ENCODE data around the gene NCCRP1.

NCCRP1 gene

DNA sequence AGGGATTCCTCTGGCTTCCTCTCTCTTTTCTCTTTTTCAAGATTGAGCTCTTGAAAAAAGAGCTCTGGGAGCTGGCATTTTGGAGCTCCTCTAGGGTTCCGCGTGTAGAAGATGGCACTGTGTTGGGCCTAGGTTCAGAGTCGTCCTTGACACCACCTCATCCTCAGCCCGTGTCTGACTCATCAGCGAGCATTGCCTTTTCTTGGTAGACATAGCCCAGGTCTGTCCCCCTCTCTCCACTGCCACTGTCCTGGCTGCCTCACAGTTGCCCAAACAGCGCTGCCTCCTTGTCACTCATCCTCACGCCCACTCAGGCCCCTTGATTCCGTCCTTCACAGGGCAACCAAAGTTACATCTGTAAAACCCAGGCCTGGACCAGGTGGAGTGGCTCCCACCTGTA is 46.5 kb upstream of the NCCRP1 start:
- H3F3A ChIP-seq (ENCODE audit: low read depth), result no peaks in the 10 kb centered on the region
- H3K9ac ChIP-seq (ENCODE audit: low read depth, low read length, poor library complexity, severe bottlenecking), result no peak overlapping the region
- no peak overlapping the region for H3K4me2 ChIP-seq (ENCODE audit: low read depth, low read length, poor library complexity, severe bottlenecking)
- H3K27me3 ChIP-seq (ENCODE audit: insufficient read depth, low read length, poor library complexity, severe bottlenecking), result no peaks in the 10 kb centered on the region
- peaks cover 13% of the 10 kb centered on the region for H4K20me1 ChIP-seq (ENCODE audit: insufficient read depth, low read length, poor library complexity, severe bottlenecking)
- no peak overlapping the region for H2AFZ ChIP-seq (ENCODE audit: low read length)
- H3K79me2 ChIP-seq (ENCODE audit: insufficient read depth, low read length), result peaks cover 68% of the 10 kb centered on the region
- no peaks in the 10 kb centered on the region for H3K9me2 ChIP-seq (replicated peaks; ENCODE audit: low read depth, low read length)
- no peaks in the 10 kb centered on the region for H3K9me3 ChIP-seq (ENCODE audit: insufficient read depth, low read depth, low read length)
- no peak overlapping the region for H3K4me3 ChIP-seq (ENCODE audit: low read length, poor library complexity, severe bottlenecking)
- peaks cover 8% of the 10 kb centered on the region; the same call in 1 of the 2 replicates for H3K36me3 ChIP-seq (ENCODE audit: insufficient read depth, low read length)
- peaks cover 23% of the 10 kb centered on the region for H3K4me1 ChIP-seq (ENCODE audit: insufficient read depth, low read length, poor library complexity, severe bottlenecking)
- TF ChIP-seq, protein P1, sequence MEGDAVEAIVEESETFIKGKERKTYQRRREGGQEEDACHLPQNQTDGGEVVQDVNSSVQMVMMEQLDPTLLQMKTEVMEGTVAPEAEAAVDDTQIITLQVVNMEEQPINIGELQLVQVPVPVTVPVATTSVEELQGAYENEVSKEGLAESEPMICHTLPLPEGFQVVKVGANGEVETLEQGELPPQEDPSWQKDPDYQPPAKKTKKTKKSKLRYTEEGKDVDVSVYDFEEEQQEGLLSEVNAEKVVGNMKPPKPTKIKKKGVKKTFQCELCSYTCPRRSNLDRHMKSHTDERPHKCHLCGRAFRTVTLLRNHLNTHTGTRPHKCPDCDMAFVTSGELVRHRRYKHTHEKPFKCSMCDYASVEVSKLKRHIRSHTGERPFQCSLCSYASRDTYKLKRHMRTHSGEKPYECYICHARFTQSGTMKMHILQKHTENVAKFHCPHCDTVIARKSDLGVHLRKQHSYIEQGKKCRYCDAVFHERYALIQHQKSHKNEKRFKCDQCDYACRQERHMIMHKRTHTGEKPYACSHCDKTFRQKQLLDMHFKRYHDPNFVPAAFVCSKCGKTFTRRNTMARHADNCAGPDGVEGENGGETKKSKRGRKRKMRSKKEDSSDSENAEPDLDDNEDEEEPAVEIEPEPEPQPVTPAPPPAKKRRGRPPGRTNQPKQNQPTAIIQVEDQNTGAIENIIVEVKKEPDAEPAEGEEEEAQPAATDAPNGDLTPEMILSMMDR (conservative IDR thresholded peaks at IDR 0.05; ENCODE audit: low read length), result no peak
- TF ChIP-seq EZH2phosphoT487 (IDR thresholded peaks at IDR 0.05; ENCODE audit: borderline replicate concordance), result no peak

DNA sequence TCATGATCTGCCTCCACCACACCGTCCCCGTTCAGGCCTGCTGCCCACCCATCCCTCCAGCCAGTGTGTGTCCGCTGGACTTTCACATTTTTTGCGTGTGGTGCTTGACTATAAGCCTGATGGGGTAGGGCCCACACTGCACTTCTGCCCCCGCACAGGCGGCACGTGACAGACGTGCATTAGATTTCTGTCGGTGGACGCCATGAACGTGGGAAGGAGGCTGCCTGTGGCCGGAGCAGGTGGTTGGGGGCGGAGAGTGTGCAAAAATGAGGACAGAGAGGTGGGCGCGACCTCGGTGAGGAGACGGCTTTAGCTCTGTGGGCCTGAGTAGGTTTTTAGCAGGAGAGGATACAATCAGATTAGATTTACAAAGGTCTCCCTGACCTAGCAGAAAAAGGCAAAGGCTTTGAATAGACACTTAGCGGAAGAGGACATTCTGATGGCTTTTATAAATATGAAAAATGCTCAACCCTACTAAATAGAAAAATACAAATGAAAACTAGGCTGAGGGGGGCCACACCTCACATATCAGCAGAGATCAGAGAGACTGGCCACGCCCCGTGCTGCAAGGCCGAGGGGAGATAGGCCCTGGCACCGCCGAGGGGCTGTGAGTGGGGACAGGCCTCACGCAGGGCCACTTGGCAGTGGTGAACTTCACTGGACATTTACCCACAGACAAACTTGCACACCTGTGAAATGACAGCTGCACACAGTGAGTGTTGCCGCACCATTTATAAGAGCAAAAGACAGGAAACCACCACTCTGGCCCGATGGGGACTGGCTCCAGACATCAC is 45.8 kb upstream of the NCCRP1 start:
- H3F3A ChIP-seq (ENCODE audit: low read depth), result no peaks in the 10 kb centered on the region
- TF ChIP-seq EZH2phosphoT487 (IDR thresholded peaks at IDR 0.05; ENCODE audit: borderline replicate concordance), result no peak
- TF ChIP-seq, protein P1 (conservative IDR thresholded peaks at IDR 0.05; ENCODE audit: low read length), result no peak
- H3K9ac ChIP-seq (ENCODE audit: low read depth, low read length, poor library complexity, severe bottlenecking), result no peak overlapping the region
- peaks cover 17% of the 10 kb centered on the region for H4K20me1 ChIP-seq (ENCODE audit: insufficient read depth, low read length, poor library complexity, severe bottlenecking)
- H3K9me2 ChIP-seq (replicated peaks; ENCODE audit: low read depth, low read length), result no peaks in the 10 kb centered on the region
- no peak overlapping the region for H3K4me3 ChIP-seq (ENCODE audit: low read length, poor library complexity, severe bottlenecking)
- H3K79me2 ChIP-seq (ENCODE audit: insufficient read depth, low read length), result peaks cover 68% of the 10 kb centered on the region
- peaks cover 18% of the 10 kb centered on the region for H3K4me1 ChIP-seq (ENCODE audit: insufficient read depth, low read length, poor library complexity, severe bottlenecking)
- H3K36me3 ChIP-seq (ENCODE audit: insufficient read depth, low read length), result peaks cover 8% of the 10 kb centered on the region; the same call in 1 of the 2 replicates
- H3K9me3 ChIP-seq (ENCODE audit: insufficient read depth, low read depth, low read length), result no peaks in the 10 kb centered on the region
- no peak overlapping the region for H2AFZ ChIP-seq (ENCODE audit: low read length)
- no peaks in the 10 kb centered on the region for H3K27me3 ChIP-seq (ENCODE audit: insufficient read depth, low read length, poor library complexity, severe bottlenecking)
- no peak overlapping the region for H3K4me2 ChIP-seq (ENCODE audit: low read depth, low read length, poor library complexity, severe bottlenecking)

DNA sequence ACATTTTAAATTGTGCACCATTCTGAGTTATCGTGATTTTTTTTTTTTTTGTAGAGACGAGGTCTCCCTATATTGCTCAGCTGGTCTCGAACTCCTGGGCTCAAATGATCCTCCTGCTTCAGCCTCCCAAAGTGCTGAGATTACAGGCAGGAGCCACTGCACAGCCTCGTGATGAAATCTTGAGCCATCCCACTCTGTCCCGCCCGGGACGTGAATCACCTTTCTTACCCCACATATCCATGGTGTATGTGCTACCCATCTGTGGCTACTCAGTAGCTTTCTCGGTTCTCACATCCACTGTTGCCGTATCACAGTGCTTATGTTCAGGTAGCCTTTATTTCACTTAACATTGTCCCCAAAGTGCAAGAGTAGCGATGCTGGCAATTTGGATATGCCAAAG is 44.7 kb upstream of the NCCRP1 start:
- no peak overlapping the region for H3K4me2 ChIP-seq (ENCODE audit: low read depth, low read length, poor library complexity, severe bottlenecking)
- peaks cover 8% of the 10 kb centered on the region; the same call in 1 of the 2 replicates for H3K36me3 ChIP-seq (ENCODE audit: insufficient read depth, low read length)
- H3K4me1 ChIP-seq (ENCODE audit: insufficient read depth, low read length, poor library complexity, severe bottlenecking), result peaks cover 23% of the 10 kb centered on the region
- H2AFZ ChIP-seq (ENCODE audit: low read length), result no peak overlapping the region
- no peaks in the 10 kb centered on the region for H3K9me2 ChIP-seq (replicated peaks; ENCODE audit: low read depth, low read length)
- H3K4me3 ChIP-seq (ENCODE audit: low read length, poor library complexity, severe bottlenecking), result no peak overlapping the region
- H3K27me3 ChIP-seq (ENCODE audit: insufficient read depth, low read length, poor library complexity, severe bottlenecking), result no peaks in the 10 kb centered on the region
- no peaks in the 10 kb centered on the region for H3F3A ChIP-seq (ENCODE audit: low read depth)
- H4K20me1 ChIP-seq (ENCODE audit: insufficient read depth, low read length, poor library complexity, severe bottlenecking), result peaks cover 19% of the 10 kb centered on the region
- H3K79me2 ChIP-seq (ENCODE audit: insufficient read depth, low read length), result peaks cover 62% of the 10 kb centered on the region
- no peak for TF ChIP-seq EZH2phosphoT487 (IDR thresholded peaks at IDR 0.05; ENCODE audit: borderline replicate concordance)
- TF ChIP-seq, protein P1 (conservative IDR thresholded peaks at IDR 0.05; ENCODE audit: low read length), result no peak
- no peak overlapping the region for H3K9ac ChIP-seq (ENCODE audit: low read depth, low read length, poor library complexity, severe bottlenecking)
- H3K9me3 ChIP-seq (ENCODE audit: insufficient read depth, low read depth, low read length), result no peaks in the 10 kb centered on the region

Data from Loucy (cell line).